ENCODE results near the gene PIM1.

Gene PIM1

GRCh38 chr6:37200085-37200484 lies 30.1 kb downstream of the PIM1 start:
- ChIA-PET POLR2A (no interaction called here), CTCF (interaction anchor here (0.8 to 32.2 kb wide), 6 partner anchors 10 to 178 kb away, joined by 3 to 1706 read pairs (median 40); no protein-coding TSS in a partner anchor)
- no peak overlapping the region for H3K4me3 ChIP-seq (ENCODE audit: low read depth, low read length)
- DNase-seq (ENCODE audit: low read depth, low spot score) = no peak
- no peak for TF ChIP-seq CTCF (IDR thresholded peaks at IDR 0.05; ENCODE audit: insufficient read depth, low read length, missing control alignments)

DNA sequence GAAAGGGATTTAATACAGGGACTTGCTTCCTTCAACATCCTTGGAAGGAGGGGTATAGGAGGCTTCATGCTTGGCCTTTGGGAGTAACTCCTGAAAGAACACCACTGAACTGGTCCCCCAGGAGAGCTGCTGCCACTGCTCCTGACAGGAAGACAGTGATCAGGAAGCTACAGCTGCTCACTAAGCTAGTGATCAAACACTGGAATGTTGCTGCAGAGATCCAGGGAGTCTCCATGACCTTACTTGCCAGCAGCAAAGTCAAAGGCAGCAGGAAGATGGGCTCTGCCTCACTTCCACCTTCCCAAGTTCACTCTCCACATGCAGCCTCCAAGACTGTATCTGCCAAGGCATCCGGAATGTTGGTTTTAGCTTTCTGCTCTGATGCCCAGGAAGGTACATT lies 31.8 kb downstream of the PIM1 start:
- no peak for TF ChIP-seq CTCF (IDR thresholded peaks at IDR 0.05; ENCODE audit: insufficient read depth, low read length, missing control alignments)
- CTCF ChIA-PET = interaction anchor here (0.7 to 32.2 kb wide), 7 partner anchors 9 to 316 kb away, joined by 3 to 1706 read pairs (median 4); partner anchors contain the start of gene C6orf89
- no peak for DNase-seq (ENCODE audit: low read depth, low spot score)
- no peak overlapping the region for H3K4me3 ChIP-seq (ENCODE audit: low read depth, low read length)
- POLR2A ChIA-PET = interaction anchor here (1.5 kb wide), 1 partner anchor 26 kb away, joined by 5 read pairs; no protein-coding TSS in a partner anchor

DNA sequence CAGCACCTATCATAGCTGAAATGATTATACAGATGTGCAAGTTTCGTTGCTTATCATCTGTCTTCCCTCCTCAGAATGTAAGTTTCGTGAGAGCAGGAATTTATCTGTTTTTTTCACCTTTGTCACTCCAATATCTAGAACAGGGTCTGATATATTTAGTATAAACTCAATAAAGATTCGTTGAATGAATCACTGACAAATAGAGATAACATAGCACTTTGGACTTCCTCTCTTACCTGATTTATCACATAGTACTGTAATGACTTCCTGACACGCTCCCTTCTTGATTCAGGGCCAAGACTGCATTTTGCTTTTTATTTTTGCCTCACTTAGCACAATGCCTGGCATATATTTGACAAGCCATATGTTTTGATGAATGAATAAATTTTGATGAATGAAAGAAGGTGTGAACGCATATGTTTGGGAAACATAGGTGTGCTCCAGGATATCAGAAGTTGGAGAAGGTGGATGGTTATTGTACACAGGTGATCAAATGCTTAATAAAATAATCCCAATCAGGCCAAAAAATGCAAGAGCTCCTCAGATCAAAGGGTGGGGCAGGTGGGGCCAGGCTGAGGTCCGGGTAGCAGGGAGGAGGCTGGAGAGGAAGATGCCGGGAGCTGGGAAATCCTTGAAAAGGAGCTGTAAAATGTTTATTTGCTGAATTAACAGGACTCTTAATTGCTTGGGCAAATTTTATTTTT lies 33.0 kb downstream of the PIM1 start:
- no peak for TF ChIP-seq CTCF (IDR thresholded peaks at IDR 0.05; ENCODE audit: insufficient read depth, low read length, missing control alignments)
- no peak overlapping the region for H3K4me3 ChIP-seq (ENCODE audit: low read depth, low read length)
- ChIA-PET POLR2A (no interaction called here), CTCF (interaction anchor here (1.0 to 32.2 kb wide), 5 partner anchors 21 to 317 kb away, joined by 3 to 1706 read pairs (median 180); partner anchors contain the start of genes C6orf89 and PIM1)
- DNase-seq (ENCODE audit: low read depth, low spot score) = no peak

GRCh38 chr6:37204014-37204751 lies 34.2 kb downstream of the PIM1 start:
- TF ChIP-seq CTCF (IDR thresholded peaks at IDR 0.05; ENCODE audit: insufficient read depth, low read length, missing control alignments) = no peak
- POLR2A ChIA-PET = no interaction called here
- no peak for DNase-seq (ENCODE audit: low read depth, low spot score)
- no peak overlapping the region for H3K4me3 ChIP-seq (ENCODE audit: low read depth, low read length)
- CTCF ChIA-PET = interaction anchor here (1.9 to 32.2 kb wide), 5 partner anchors 15 to 319 kb away, joined by 4 to 1706 read pairs (median 180); partner anchors contain the start of genes C6orf89 and PIM1

DNA sequence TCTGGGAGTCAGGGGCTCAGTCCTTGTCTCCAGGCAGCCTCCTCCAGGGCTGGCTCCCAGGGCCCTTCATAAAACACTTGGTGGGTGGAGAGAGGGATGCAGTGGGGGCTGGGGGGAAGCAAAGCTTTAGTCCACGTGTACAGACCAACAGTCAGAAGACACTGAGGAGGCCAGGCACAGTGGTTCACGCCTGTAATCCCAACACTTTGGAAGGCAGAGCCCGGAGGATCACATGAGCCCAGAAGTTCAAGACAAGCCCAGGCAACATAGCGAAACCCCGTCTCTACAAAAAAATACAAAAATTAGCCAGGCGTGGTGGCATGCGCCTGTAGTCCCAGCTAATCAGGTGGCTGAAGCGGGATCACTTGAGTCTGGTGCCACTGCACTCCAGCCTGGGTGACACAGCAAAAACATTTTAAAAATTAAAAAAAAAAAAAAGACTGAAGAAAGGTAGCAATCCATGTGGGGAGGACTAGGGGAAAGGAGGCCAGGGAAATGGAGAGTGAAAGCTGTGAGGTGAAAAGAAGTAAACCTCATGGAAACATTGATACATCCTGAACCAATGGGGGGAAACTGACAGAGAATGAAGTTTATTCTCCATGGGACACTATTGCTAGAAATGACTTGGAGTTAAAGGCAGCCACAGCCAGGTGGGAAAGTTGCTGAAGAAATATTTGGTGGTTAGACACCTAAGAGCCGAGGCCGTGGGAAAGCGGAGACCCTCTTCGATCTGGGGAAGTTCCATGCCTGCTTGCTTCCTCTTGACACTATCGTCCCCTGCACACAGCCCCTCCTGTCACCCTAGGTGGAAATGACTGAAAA lies 35.4 kb downstream of the PIM1 start:
- POLR2A ChIA-PET = no interaction called here
- no peak for TF ChIP-seq CTCF (IDR thresholded peaks at IDR 0.05; ENCODE audit: insufficient read depth, low read length, missing control alignments)
- no peak for DNase-seq (ENCODE audit: low read depth, low spot score)
- H3K4me3 ChIP-seq (ENCODE audit: low read depth, low read length) = no peak overlapping the region
- CTCF ChIA-PET = interaction anchor here (1.0 to 32.2 kb wide), 9 partner anchors 8 to 439 kb away, joined by 3 to 1706 read pairs (median 72); partner anchors contain the start of genes C6orf89 and PIM1

Measured in AG04449 (cell line).